Activated CD4-positive, alpha-beta T cell treated with anti-CD3 and anti-CD28 coated beads, Interleukin-2, Interleukin-4, amounts not matched to agents 100 ng/mL and 50 ng/mL, durations not matched to agents 16 hours and 8 hours (primary cell): ENCODE measurements around the gene CHSY1.
"Not testable (repeated sequence)": the region's sequence is repeated elsewhere in the genome, so short reads cannot be mapped to it uniquely, and the experiment has no call there.

Experiments
- DNase-seq: peaks from one replicate; pipeline ENCODE4 v3.0.0-alpha.2; 2020; ENCODE audit warnings: low spot score

CHSY1 gene

GRCh38 chr15:101134780-101135179 lies 117.1 kb downstream of the CHSY1 start:
- DNase-seq: no peak

DNA sequence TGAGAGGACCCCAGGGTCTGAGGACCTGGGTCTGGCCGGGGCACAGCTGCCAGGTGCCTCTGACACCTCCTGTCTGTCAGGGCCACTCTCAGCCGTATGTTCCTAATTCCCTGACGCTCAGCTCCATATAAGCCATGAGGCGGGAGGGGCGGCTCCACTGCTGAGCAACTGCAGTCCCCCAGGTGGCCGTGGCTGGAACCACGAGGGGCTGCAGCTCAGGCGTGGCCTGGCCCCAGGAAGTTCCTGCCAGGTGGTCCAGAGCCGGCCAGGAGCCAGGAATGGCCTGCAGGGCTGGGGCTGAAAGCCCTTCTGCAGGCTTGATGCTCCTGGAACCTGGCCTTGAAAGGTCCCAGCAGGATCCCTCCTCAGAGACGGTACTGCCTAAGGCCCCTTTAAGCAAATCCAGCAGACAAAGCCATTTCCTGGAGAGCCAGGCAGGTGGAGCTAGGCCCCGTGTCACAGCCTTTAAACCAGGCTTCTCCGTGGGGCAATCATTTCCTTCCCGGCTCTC lies 118.0 kb downstream of the CHSY1 start:
- no peak for DNase-seq

GRCh38 chr15:101133181-101133460 lies 118.7 kb downstream of the CHSY1 start:
- no peak for DNase-seq

DNA sequence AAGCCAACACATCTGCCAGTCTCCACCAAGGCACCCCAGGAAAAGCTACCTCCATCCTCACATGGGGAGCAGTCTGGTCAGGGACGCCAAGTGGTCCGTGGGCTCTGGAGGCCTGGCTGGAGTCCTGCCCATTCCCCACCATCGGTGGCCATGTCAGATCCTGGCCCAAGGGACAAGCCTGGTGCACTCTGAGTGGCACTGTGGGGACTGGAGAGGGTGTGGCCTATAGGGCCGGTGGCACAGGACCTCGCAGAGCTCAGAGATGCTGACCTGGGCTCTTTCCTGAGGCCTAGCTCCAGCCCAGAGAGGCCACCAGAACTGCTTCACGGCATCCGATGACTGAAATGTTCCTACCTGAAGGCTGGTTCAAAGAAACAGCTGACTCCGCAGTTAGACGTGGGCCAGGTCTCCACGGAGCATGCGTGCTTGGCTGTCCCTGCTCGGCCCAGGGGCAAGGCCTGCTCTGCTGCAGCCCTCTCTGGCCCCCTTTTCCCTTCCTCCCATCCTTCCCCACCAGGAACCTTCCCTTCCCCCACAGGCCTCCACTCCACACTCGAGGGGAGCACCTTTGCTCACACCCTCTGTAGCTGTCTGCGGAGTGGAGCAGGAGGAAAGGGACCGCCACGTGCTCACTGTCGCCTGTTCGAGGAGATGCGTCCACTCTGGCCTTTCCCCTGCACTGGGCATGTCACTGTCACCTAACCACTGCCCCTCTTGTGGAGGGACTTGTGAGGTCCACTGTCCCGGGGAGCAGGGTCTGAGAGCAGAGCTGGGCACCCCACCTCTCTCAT lies 119.3 kb downstream of the CHSY1 start:
- no peak for DNase-seq

GRCh38 chr15:101131489-101132389 lies 120.1 kb downstream of the CHSY1 start:
- DNase-seq: no peak

DNA sequence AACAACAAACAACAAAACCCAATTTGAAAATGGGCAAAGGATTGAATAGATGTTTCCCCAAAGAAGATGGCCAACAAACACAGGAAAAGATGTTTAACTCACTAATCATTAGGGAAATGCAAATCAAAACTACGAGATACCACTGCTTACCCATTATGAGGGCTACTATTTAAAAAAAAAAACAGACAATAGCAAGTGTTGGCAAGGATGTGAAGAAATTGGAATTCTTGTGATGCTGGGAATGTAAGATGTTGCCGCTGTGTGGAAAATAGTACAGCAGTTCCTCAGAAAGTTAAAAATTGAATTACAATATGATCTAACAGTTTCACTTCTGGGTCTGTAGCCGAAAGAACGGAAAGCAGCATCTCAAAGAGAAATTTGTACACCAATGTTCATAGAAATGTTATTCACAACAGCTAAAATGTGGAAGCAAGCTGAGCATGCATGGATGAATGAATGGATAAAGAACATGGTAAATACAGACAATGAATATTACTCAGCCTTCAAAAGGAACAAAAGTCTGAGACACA lies 121.9 kb downstream of the CHSY1 start:
- no peak for DNase-seq

- DNase-seq: no peak
These were observed 123.4 kb downstream of the CHSY1 start for GRCh38 chr15:101128221-101129015.

GRCh38 chr15:101127506-101128076 lies 124.3 kb downstream of the CHSY1 start:
- peak; percentile 76 for DNase-seq

- no peak for DNase-seq
These were observed 125.0 kb downstream of the CHSY1 start for GRCh38 chr15:101126618-101127505.

- DNase-seq: not testable (repeated sequence)
These were observed 125.9 kb downstream of the CHSY1 start for GRCh38 chr15:101125881-101126428.
